Left ventricle myocardium inferior (tissue), 1 donor: Measurements from ENCODE around the gene SETBP1. TPM values are rescaled to one million over a fixed set of nuclear protein-coding genes. Genes with fewer than 3 reads are reported as not detected.

Experiments used
- DNase-seq: peaks from one replicate; pipeline ENCODE4 v3.0.0-alpha.2; 2020
- H3K27ac ChIP-seq: fragments of 200-600 bp; replicated peaks from 2 replicates; pipeline ENCODE4 v1.8.0; 2021
- H3K27me3 ChIP-seq: fragments of 200-600 bp; 2 replicates; pipeline ENCODE4 v1.8.0; 2021; ENCODE audit warnings: low read depth
- H3K36me3 ChIP-seq: fragments of 200-600 bp; 2 replicates; pipeline ENCODE4 v1.8.0; 2021
- H3K4me1 ChIP-seq: fragments of 200-600 bp; 2 replicates; pipeline ENCODE4 v1.8.0; 2021
- H3K4me3 ChIP-seq: fragments of 200-600 bp; 2 replicates; pipeline ENCODE4 v1.8.0; 2021; ENCODE audit warnings: mild to moderate bottlenecking, moderate library complexity
- H3K9me3 ChIP-seq: fragments of 200-600 bp; replicated peaks from 2 replicates; pipeline ENCODE4 v1.8.0; 2021
- CTCF ChIP-seq: fragments of 200-600 bp; IDR thresholded peaks from 2 replicates; pipeline ENCODE4 v1.8.0; 2021; ENCODE audit warnings: antibody characterized with exemption, mild to moderate bottlenecking, borderline replicate concordance
- intact Hi-C: fragments of 100-400 bp; cut with micrococcal nuclease; formaldehyde crosslinking; loops from one replicate; pipeline ENCODE4 v1.11.0; 2022
- total RNA-seq: library from RNA; stranded (reverse); fragmentation: NEBNext Ultra II Directional; extraction: Animal tissue kit (Norgen Biotek cat#: 25700); gene quantifications from one replicate; pipeline ENCODE4 v1.2.1, GENCODE V29; 2021
- donor health status: DM: no; HTN: yes; CAD: no; lungs with severe emphysema.

Gene SETBP1
- total RNA-seq, 1 donor from 2014 or later: 10.3 TPM

- no peak for TF ChIP-seq CTCF
- H3K36me3 ChIP-seq: no peaks in the 10 kb centered on the region
- peaks cover 53% of the 10 kb centered on the region for H3K4me1 ChIP-seq
- intact Hi-C loops: no loop called here
- H3K27ac ChIP-seq: no peak overlapping the region
- DNase-seq: no peak
- H3K9me3 ChIP-seq: no peaks in the 10 kb centered on the region
- H3K27me3 ChIP-seq: no peaks in the 10 kb centered on the region
- no peak overlapping the region for H3K4me3 ChIP-seq
Observed at GRCh38 chr18:44823286-44823685, 142.6 kb downstream of the SETBP1 start.

- no peaks in the 10 kb centered on the region for H3K9me3 ChIP-seq
- no peak for TF ChIP-seq CTCF
- intact Hi-C loops: no loop called here
Observed at GRCh38 chr18:44823782-44824181, 143.1 kb downstream of the SETBP1 start.

GRCh38 chr18:44824884-44825283, 144.2 kb downstream of the SETBP1 start:
- intact Hi-C loops: no loop called here

More at GRCh38 chr18:44823782-44824181, 143.1 kb downstream of the SETBP1 start:
- Histone ChIP-seq H3K4me3 (no peak overlapping the region), H3K4me1 (peaks cover 57% of the 10 kb centered on the region), H3K27ac (no peak overlapping the region), H3K27me3 (no peaks in the 10 kb centered on the region), H3K36me3 (no peaks in the 10 kb centered on the region)
- no peak for DNase-seq

GRCh38 chr18:44826418-44827259, 146.0 kb downstream of the SETBP1 start:
- Histone ChIP-seq H3K4me3 (no peak overlapping the region), H3K4me1 (peaks cover 61% of the 10 kb centered on the region), H3K27me3 (no peaks in the 10 kb centered on the region), H3K27ac (peak overlapping the region; percentile 80), H3K36me3 (no peaks in the 10 kb centered on the region), H3K9me3 (no peaks in the 10 kb centered on the region)
- intact Hi-C loops: no loop called here
- DNase-seq: peak; percentile 42
- no peak for TF ChIP-seq CTCF

More at GRCh38 chr18:44824884-44825283, 144.2 kb downstream of the SETBP1 start:
- DNase-seq: no peak
- H3K27me3 ChIP-seq: no peaks in the 10 kb centered on the region
- no peaks in the 10 kb centered on the region for H3K9me3 ChIP-seq
- H3K36me3 ChIP-seq: no peaks in the 10 kb centered on the region
- peaks cover 51% of the 10 kb centered on the region for H3K4me1 ChIP-seq
- H3K27ac ChIP-seq: no peak overlapping the region
- no peak for TF ChIP-seq CTCF
- H3K4me3 ChIP-seq: no peak overlapping the region

- no peak for TF ChIP-seq CTCF
- peaks cover 62% of the 10 kb centered on the region for H3K4me1 ChIP-seq
- no peaks in the 10 kb centered on the region for H3K9me3 ChIP-seq
- H3K36me3 ChIP-seq: no peaks in the 10 kb centered on the region
- no peak overlapping the region for H3K4me3 ChIP-seq
- H3K27me3 ChIP-seq: no peaks in the 10 kb centered on the region
- intact Hi-C loops: no loop called here
- H3K27ac ChIP-seq: peak overlapping the region; percentile 80
- DNase-seq: no peak
Observed at GRCh38 chr18:44828080-44828479, 147.4 kb downstream of the SETBP1 start.
